Liver (tissue), 9 donors: ENCODE measurements around the gene DDX54. TPM values are rescaled to one million over a fixed set of nuclear protein-coding genes. Genes with fewer than 3 reads are reported as not detected.
A peak's percentile ranks its signal among the peaks of the same experiment; 100 is the strongest.

Experiments used
- DNase-seq: peaks from one replicate; pipeline ENCODE4 v3.0.0-alpha.2; 2017; ENCODE audit warnings: low spot score
- H3K27ac ChIP-seq, 2 donors: one replicate each; pipeline ENCODE4 v1.7.0; 2013; ENCODE audit warnings: inconsistent platforms in 2 of 2, low read length in 2 of 2, control low read depth in 1 of 2, low read depth in 1 of 2, mild to moderate bottlenecking in 1 of 2
- H3K27me3 ChIP-seq, 4 donors: one replicate each; pipeline versions ENCODE4 v1.6.1 to v1.7.0; 2013; ENCODE audit warnings: low read length in 3 of 4, inconsistent platforms in 1 of 4, mild to moderate bottlenecking in 1 of 4, moderate library complexity in 1 of 4; ENCODE audit not compliant: control insufficient read depth in 4 of 4, insufficient read depth in 4 of 4
- H3K36me3 ChIP-seq, 4 donors: one replicate each; pipeline versions ENCODE4 v1.6.1 to v1.7.0; 2013; ENCODE audit warnings: low read length in 3 of 4, mild to moderate bottlenecking in 3 of 4, low read depth in 1 of 4, moderate library complexity in 1 of 4; ENCODE audit not compliant: control insufficient read depth in 4 of 4, insufficient read depth in 3 of 4
- H3K4me1 ChIP-seq, 4 donors: one replicate each; pipeline versions ENCODE4 v1.6.1 to v1.7.0; 2013; ENCODE audit warnings: low read length in 3 of 4, mild to moderate bottlenecking in 3 of 4, moderate library complexity in 1 of 4; ENCODE audit not compliant: control insufficient read depth in 4 of 4, insufficient read depth in 4 of 4
- H3K4me3 ChIP-seq, 3 donors: one replicate each; pipeline versions ENCODE4 v1.6.1 to v1.7.0; 2013; ENCODE audit warnings: low read length in 3 of 3, control low read depth in 1 of 3, low read depth in 1 of 3, mild to moderate bottlenecking in 1 of 3
- H3K9ac ChIP-seq, 2 donors: one replicate each; pipeline ENCODE4 v1.7.0; 2013; ENCODE audit warnings: low read length in 2 of 2, mild to moderate bottlenecking in 2 of 2, moderate library complexity in 2 of 2, control low read depth in 1 of 2, low read depth in 1 of 2
- H3K9me3 ChIP-seq, 4 donors: one replicate each; pipeline versions ENCODE4 v1.6.1 to v1.7.0; 2013; ENCODE audit warnings: low read length in 3 of 4; ENCODE audit not compliant: control insufficient read depth in 4 of 4
- CTCF ChIP-seq: fragments of 150-350 bp; IDR thresholded peaks from 2 replicates; pipeline ENCODE4 v1.5.1; 2017; ENCODE audit warnings: improper control_type of control experiment, low read depth, low read length; ENCODE audit not compliant: missing input control
- FOXA2 ChIP-seq: IDR thresholded peaks from 2 replicates; pipeline ENCODE4 v1.6.1; 2016; ENCODE audit warnings: antibody characterized with exemption
- HNF4A ChIP-seq, 2 donors: conservative IDR thresholded peaks; 2 replicates each; pipeline ENCODE4 v1.6.1; 2016; ENCODE audit warnings: antibody characterized with exemption in 2 of 2, mild to moderate bottlenecking in 2 of 2
- NR2F2 ChIP-seq: IDR thresholded peaks from 2 replicates; pipeline ENCODE4 v1.6.1; 2016; ENCODE audit warnings: antibody characterized with exemption
- RAD21 ChIP-seq, 2 donors: IDR thresholded peaks; 2 replicates each; pipeline ENCODE4 v1.6.1; 2016; ENCODE audit warnings: antibody characterized with exemption in 2 of 2, mild to moderate bottlenecking in 2 of 2
- REST ChIP-seq: IDR thresholded peaks from 2 replicates; pipeline ENCODE4 v1.6.1; 2016; ENCODE audit warnings: antibody characterized with exemption, mild to moderate bottlenecking
- RXRA ChIP-seq, 2 donors: IDR thresholded peaks; 2 replicates each; pipeline ENCODE4 v1.6.1; 2017 to 2018; ENCODE audit warnings: antibody characterized with exemption in 2 of 2, mild to moderate bottlenecking in 1 of 2
- SP1 ChIP-seq: IDR thresholded peaks from 2 replicates; pipeline ENCODE4 v1.6.1; 2018; ENCODE audit warnings: antibody characterized with exemption, mild to moderate bottlenecking
- YY1 ChIP-seq: IDR thresholded peaks from 2 replicates; pipeline ENCODE4 v1.6.1; 2016; ENCODE audit warnings: antibody characterized with exemption, mild to moderate bottlenecking
- WGBS: extraction: QIAGEN DNeasy Blood & Tissue Kit; methylation state at CpG from one replicate; pipeline ENCODE4 v1.1.7; 2013; 5-methylcytosine and 5-hydroxymethylcytosine counted together
- polyA plus RNA-seq, 2 donors: library from polyadenylated mRNA; stranded (reverse) in 1 of 2; unstranded in 1 of 2; fragments of 200-250 nt in 1 of 2; fragments of >200 nt in 1 of 2; fragmentation: Nextera tagmentation in 1 of 2; extraction: Ambion mirVana in 1 of 2; gene quantifications; one replicate each; pipeline versions ENCODE4 v1.2.1 to v1.2.3, GENCODE V29; 2013 to 2015
- total RNA-seq, 2 donors: library from RNA; depleted of rRNA; stranded (reverse); fragments of >200 nt; gene quantifications; one replicate each; pipeline ENCODE4 v1.2.3, GENCODE V29; 2014
- TF ChIP-seq, protein P1 (sequence below): IDR thresholded peaks from 2 replicates; pipeline ENCODE4 v1.6.1; 2016; ENCODE audit warnings: antibody characterized with exemption
- donor health status: healthy.
- donor health status: healthy.
- donor health status: healthy.
- donor health status: healthy.
- donor health status: healthy.

The DDX54 gene
- total and polyA plus RNA-seq, 4 donors, result 20.2 to 28.4 (median 21.6) TPM

GRCh38 chr12:113179023-113179422, 6.3 kb downstream of the DDX54 start:
- no peak overlapping the region for H3K9ac ChIP-seq
- 95% methylated on average over 14 of the region's 14 CpGs for WGBS
- H3K4me1 ChIP-seq, result peaks cover 0 to 11% (median 3%) of the 10 kb centered on the region in 4 donors
- no peak for DNase-seq
- no peak overlapping the region for H3K4me3 ChIP-seq
- no peaks in the 10 kb centered on the region for H3K27me3 ChIP-seq
- no peak overlapping the region for H3K27ac ChIP-seq
- TF ChIP-seq RXRA (IDR thresholded peaks at IDR 0.05), result no peak
- no peak for TF ChIP-seq FOXA2
- TF ChIP-seq YY1, result no peak
- TF ChIP-seq RAD21 (IDR thresholded peaks at IDR 0.05), result no peak
- no peak for TF ChIP-seq REST
- TF ChIP-seq, protein P1, sequence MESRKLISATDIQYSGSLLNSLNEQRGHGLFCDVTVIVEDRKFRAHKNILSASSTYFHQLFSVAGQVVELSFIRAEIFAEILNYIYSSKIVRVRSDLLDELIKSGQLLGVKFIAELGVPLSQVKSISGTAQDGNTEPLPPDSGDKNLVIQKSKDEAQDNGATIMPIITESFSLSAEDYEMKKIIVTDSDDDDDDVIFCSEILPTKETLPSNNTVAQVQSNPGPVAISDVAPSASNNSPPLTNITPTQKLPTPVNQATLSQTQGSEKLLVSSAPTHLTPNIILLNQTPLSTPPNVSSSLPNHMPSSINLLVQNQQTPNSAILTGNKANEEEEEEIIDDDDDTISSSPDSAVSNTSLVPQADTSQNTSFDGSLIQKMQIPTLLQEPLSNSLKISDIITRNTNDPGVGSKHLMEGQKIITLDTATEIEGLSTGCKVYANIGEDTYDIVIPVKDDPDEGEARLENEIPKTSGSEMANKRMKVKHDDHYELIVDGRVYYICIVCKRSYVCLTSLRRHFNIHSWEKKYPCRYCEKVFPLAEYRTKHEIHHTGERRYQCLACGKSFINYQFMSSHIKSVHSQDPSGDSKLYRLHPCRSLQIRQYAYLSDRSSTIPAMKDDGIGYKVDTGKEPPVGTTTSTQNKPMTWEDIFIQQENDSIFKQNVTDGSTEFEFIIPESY, result no peak
- no peak for TF ChIP-seq NR2F2
- TF ChIP-seq HNF4A (conservative IDR thresholded peaks at IDR 0.05), result no peak
- no peaks in the 10 kb centered on the region for H3K9me3 ChIP-seq
- peaks cover 11 to 51% (median 36%) of the 10 kb centered on the region in 4 donors for H3K36me3 ChIP-seq

GRCh38 chr12:113174461-113175384, 10.6 kb downstream of the DDX54 start:
- H3K9ac ChIP-seq, result no peak overlapping the region
- DNase-seq, result peak; percentile 88
- H3K4me1 ChIP-seq, result no peaks in the 10 kb centered on the region
- no peak overlapping the region for H3K27ac ChIP-seq
- H3K27me3 ChIP-seq, result no peaks in the 10 kb centered on the region
- no peak overlapping the region for H3K4me3 ChIP-seq
- H3K36me3 ChIP-seq, result peaks cover 20 to 80% (median 62%) of the 10 kb centered on the region in 4 donors
- WGBS, result 59% methylated on average over 32 of the region's 32 CpGs
- no peaks in the 10 kb centered on the region for H3K9me3 ChIP-seq
- TF ChIP-seq RAD21 (IDR thresholded peaks at IDR 0.05), result peak; percentile 84 to 90
- TF ChIP-seq SP1, result no peak
- no peak for TF ChIP-seq RXRA (IDR thresholded peaks at IDR 0.05)
- peak; percentile 97 for TF ChIP-seq CTCF
